GM23338 (cell line): ENCODE results near the gene TARS2.

Experiments used
- CREB1 ChIP-seq: fragments of 250-450 bp; sonication (Bioruptor Pico); IDR thresholded peaks from 2 replicates; pipeline ENCODE4 v1.5.0; 2020; ENCODE audit warnings: low read depth, mild to moderate bottlenecking, moderate library complexity
- EZH2 ChIP-seq: fragments of 200-600 bp; sonication (generic); IDR thresholded peaks from one replicate; pipeline ENCODE4 v1.8.0; 2017; ENCODE audit warnings: antibody characterized with exemption, mild to moderate bottlenecking, low read depth; ENCODE audit not compliant: unreplicated experiment
- EZH2phosphoT487 ChIP-seq: fragments of 200-600 bp; sonication (generic); IDR thresholded peaks from one replicate; pipeline ENCODE4 v1.8.1; 2018; ENCODE audit warnings: antibody characterized with exemption; ENCODE audit not compliant: unreplicated experiment
- JUNB ChIP-seq: IDR thresholded peaks from one replicate; pipeline ENCODE4 v1.6.1; 2016; ENCODE audit warnings: antibody characterized with exemption; ENCODE audit not compliant: unreplicated experiment
- POLR2AphosphoS5 ChIP-seq: IDR thresholded peaks from 2 replicates; pipeline ENCODE4 v1.6.1; 2016; ENCODE audit warnings: antibody characterized with exemption, low read depth
- TF ChIP-seq, protein P1 (sequence below), 2 experiments: fragments of 200-600 bp in 1 of 2; sonication (generic) in 1 of 2; conservative IDR thresholded peaks; 2 replicates each; pipeline versions ENCODE4 v1.5.1 to v1.6.1; 2016 to 2017; ENCODE audit warnings: antibody characterized with exemption in 2 of 2, low read depth in 2 of 2, mild to moderate bottlenecking in 2 of 2, moderate library complexity in 1 of 2
- TF ChIP-seq, protein P2 (sequence below): IDR thresholded peaks from one replicate; pipeline ENCODE4 v1.6.1; 2018; ENCODE audit warnings: antibody characterized with exemption; ENCODE audit not compliant: unreplicated experiment

DNA sequence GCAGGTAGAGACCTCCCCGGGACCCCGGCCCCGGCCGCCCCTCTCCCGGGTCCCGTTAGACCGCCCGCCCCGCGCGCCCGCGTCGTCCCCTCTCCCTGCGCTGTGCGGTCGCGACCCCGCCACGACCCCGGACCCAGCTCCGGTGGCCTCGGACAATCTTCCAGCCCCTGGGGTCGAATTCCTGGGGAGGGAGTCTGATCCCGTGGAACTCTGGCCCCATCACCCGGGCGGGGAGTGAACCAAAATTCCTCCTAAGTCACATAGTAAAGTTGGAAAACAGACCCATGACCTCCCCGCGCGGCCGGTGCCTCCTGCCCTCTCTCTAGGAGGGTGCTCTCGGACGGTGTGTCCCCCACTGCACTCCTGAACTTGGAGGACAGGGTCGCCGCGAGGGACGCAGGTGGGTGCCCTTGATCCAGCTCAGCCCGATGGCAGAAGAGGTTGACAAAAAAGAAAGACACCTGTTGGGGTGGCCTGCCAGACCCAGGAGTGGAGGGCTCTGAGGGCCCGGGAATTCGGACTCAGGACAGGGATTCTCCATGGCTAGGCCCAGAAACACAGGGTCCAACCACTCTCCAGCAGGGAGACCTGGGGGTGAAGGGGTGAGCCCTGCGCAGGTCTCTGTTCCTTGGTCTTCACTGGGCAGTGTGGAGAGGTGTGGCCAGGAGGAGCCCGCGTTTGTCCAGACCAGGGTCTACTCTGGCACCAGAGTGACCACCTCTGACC is 62.4 kb downstream of the TARS2 start:
- TF ChIP-seq, protein P1, sequence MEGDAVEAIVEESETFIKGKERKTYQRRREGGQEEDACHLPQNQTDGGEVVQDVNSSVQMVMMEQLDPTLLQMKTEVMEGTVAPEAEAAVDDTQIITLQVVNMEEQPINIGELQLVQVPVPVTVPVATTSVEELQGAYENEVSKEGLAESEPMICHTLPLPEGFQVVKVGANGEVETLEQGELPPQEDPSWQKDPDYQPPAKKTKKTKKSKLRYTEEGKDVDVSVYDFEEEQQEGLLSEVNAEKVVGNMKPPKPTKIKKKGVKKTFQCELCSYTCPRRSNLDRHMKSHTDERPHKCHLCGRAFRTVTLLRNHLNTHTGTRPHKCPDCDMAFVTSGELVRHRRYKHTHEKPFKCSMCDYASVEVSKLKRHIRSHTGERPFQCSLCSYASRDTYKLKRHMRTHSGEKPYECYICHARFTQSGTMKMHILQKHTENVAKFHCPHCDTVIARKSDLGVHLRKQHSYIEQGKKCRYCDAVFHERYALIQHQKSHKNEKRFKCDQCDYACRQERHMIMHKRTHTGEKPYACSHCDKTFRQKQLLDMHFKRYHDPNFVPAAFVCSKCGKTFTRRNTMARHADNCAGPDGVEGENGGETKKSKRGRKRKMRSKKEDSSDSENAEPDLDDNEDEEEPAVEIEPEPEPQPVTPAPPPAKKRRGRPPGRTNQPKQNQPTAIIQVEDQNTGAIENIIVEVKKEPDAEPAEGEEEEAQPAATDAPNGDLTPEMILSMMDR (conservative IDR thresholded peaks at IDR 0.05; ENCODE audit: low read depth in 2 of 2), result no peak; a peak in 1 of 4 replicates
- TF ChIP-seq EZH2phosphoT487, result no peak
- TF ChIP-seq, protein P2, sequence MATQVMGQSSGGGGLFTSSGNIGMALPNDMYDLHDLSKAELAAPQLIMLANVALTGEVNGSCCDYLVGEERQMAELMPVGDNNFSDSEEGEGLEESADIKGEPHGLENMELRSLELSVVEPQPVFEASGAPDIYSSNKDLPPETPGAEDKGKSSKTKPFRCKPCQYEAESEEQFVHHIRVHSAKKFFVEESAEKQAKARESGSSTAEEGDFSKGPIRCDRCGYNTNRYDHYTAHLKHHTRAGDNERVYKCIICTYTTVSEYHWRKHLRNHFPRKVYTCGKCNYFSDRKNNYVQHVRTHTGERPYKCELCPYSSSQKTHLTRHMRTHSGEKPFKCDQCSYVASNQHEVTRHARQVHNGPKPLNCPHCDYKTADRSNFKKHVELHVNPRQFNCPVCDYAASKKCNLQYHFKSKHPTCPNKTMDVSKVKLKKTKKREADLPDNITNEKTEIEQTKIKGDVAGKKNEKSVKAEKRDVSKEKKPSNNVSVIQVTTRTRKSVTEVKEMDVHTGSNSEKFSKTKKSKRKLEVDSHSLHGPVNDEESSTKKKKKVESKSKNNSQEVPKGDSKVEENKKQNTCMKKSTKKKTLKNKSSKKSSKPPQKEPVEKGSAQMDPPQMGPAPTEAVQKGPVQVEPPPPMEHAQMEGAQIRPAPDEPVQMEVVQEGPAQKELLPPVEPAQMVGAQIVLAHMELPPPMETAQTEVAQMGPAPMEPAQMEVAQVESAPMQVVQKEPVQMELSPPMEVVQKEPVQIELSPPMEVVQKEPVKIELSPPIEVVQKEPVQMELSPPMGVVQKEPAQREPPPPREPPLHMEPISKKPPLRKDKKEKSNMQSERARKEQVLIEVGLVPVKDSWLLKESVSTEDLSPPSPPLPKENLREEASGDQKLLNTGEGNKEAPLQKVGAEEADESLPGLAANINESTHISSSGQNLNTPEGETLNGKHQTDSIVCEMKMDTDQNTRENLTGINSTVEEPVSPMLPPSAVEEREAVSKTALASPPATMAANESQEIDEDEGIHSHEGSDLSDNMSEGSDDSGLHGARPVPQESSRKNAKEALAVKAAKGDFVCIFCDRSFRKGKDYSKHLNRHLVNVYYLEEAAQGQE, result no peak
- no peak for TF ChIP-seq CREB1 (CRISPR knock-in tag)
- TF ChIP-seq EZH2, result no peak
- no peak for TF ChIP-seq POLR2AphosphoS5
- no peak for TF ChIP-seq JUNB
